Left colon (tissue), 2 donors: ENCODE results near the gene PCYT2. TPM values are rescaled to one million over a fixed set of nuclear protein-coding genes. Genes with fewer than 3 reads are reported as not detected.

Experiments used
- ATAC-seq: fragments of 200-7000 bp; cut with Tn5 transposase; one replicate; pipeline ENCODE4 v1.9.1; 2020; ENCODE audit warnings: mild to moderate bottlenecking, moderate library complexity
- DNase-seq, 2 donors: peaks; one replicate each; pipeline ENCODE4 v3.0.0-alpha.2; 2020
- intact Hi-C, 2 donors: fragments of 100-400 bp; cut with DNase I in 1 of 2; cut with micrococcal nuclease in 1 of 2; formaldehyde crosslinking; loops; one replicate each; pipeline versions ENCODE4 v1.11.2 to v1.14.0; 2022; cut with DNase I, micrococcal nuclease
- total RNA-seq, 2 donors: library from RNA; stranded (reverse); fragmentation: NEBNext Ultra II Directional; extraction: Animal tissue kit (Norgen Biotek cat#: 25700); gene quantifications; one replicate each; pipeline ENCODE4 v1.2.1, GENCODE V29; 2021
- donor health status: DM: no; HTN: no; CAD: no.
- donor health status: DM: yes; HTN: yes; CAD: no.

PCYT2 gene
- total RNA-seq, 2 donors from 2014 or later: 49.9 to 68.9 TPM

- intact Hi-C loops: no loop called here
- DNase-seq (no peak), ATAC-seq (no peak)
Measured at GRCh38 chr17:81905993-81906392, 5.2 kb downstream of the PCYT2 start.

GRCh38 chr17:81905424-81905875 lies 5.7 kb downstream of the PCYT2 start:
- intact Hi-C loops: no loop called here
- no peak for DNase-seq
- no peak for ATAC-seq

- ATAC-seq (no peak), DNase-seq (no peak)
- intact Hi-C loops: no loop called here
Measured at GRCh38 chr17:81904600-81905423, 6.4 kb downstream of the PCYT2 start.

- intact Hi-C loops: no loop called here
- DNase-seq (no peak), ATAC-seq (no peak)
Measured at GRCh38 chr17:81903896-81904599, 7.2 kb downstream of the PCYT2 start.

GRCh38 chr17:81903415-81903831 lies 7.8 kb downstream of the PCYT2 start:
- intact Hi-C loops: no loop called here
- no peak for ATAC-seq
- no peak for DNase-seq

GRCh38 chr17:81902653-81903414 lies 8.4 kb downstream of the PCYT2 start:
- ATAC-seq (peak; percentile 38), DNase-seq (no peak)
- intact Hi-C loops: no loop called here

- peak in 1 of 2 donors; percentile 46 for DNase-seq
- ATAC-seq: peak; percentile 63
- intact Hi-C loops: no loop called here
Measured at GRCh38 chr17:81902023-81902652, 9.1 kb downstream of the PCYT2 start, which contains the start of gene NPB. Gene NPB (plus strand): TSS chr17:81902238. CDS start chr17:81902278, 40 bp downstream.

GRCh38 chr17:81901167-81902022 lies 9.8 kb downstream of the PCYT2 start:
- DNase-seq: no peak
- intact Hi-C loops: no loop called here
- ATAC-seq: peak; percentile 14

GRCh38 chr17:81900181-81900820 lies 10.9 kb downstream of the PCYT2 start:
- no peak for ATAC-seq
- intact Hi-C loops: no loop called here
- no peak for DNase-seq

GRCh38 chr17:81899514-81900166 lies 11.6 kb downstream of the PCYT2 start:
- ATAC-seq (no peak), DNase-seq (no peak)
- intact Hi-C loops: no loop called here

GRCh38 chr17:81898885-81899284 lies 12.3 kb downstream of the PCYT2 start:
- intact Hi-C loops: no loop called here
- no peak for ATAC-seq
- no peak for DNase-seq

GRCh38 chr17:81898029-81898866 lies 13.0 kb downstream of the PCYT2 start:
- ATAC-seq (no peak), DNase-seq (no peak)
- intact Hi-C loops: no loop called here

- no peak for ATAC-seq
- intact Hi-C loops: no loop called here
- DNase-seq: no peak
Measured at GRCh38 chr17:81895400-81895799, 15.8 kb downstream of the PCYT2 start.

- ATAC-seq (no peak), DNase-seq (no peak)
- intact Hi-C loops: no loop called here
Measured at GRCh38 chr17:81891303-81891552, 20.0 kb downstream of the PCYT2 start.

GRCh38 chr17:81890447-81891302 lies 20.5 kb downstream of the PCYT2 start:
- intact Hi-C loops: no loop called here
- DNase-seq (no peak), ATAC-seq (no peak)

GRCh38 chr17:81889602-81890001 lies 21.6 kb downstream of the PCYT2 start:
- intact Hi-C loops: no loop called here
- DNase-seq: no peak

More at GRCh38 chr17:81889602-81890001, 21.6 kb downstream of the PCYT2 start:
- ATAC-seq: no peak
